ENCODE data around the gene MPPED1. TPM values are rescaled to one million over a fixed set of nuclear protein-coding genes. Genes with fewer than 3 reads are reported as not detected.

MPPED1 gene
- total RNA-seq, 2 experiments from 2014 or later: not detected

GRCh38 chr22:43476751-43477725 lies 65.2 kb downstream of the MPPED1 start:
- no peak overlapping the region for H3K4me3 Mint-ChIP-seq
- ChIA-PET POLR2A (no interaction called here), CTCF (no interaction called here)
- no peaks in the 10 kb centered on the region for H3K9me3 Mint-ChIP-seq (ENCODE audit: low read depth)
- DNase-seq (no peak), ATAC-seq (no peak)
- intact Hi-C loops (cut with DNase I, micrococcal nuclease): no loop called here
- H3K27ac Mint-ChIP-seq: no peak overlapping the region
- H3K4me1 Mint-ChIP-seq: peaks cover 13% of the 10 kb centered on the region
- peaks cover 6% of the 10 kb centered on the region for H3K27me3 Mint-ChIP-seq
- no peaks in the 10 kb centered on the region for H3K36me3 Mint-ChIP-seq (ENCODE audit: low read depth)

DNA sequence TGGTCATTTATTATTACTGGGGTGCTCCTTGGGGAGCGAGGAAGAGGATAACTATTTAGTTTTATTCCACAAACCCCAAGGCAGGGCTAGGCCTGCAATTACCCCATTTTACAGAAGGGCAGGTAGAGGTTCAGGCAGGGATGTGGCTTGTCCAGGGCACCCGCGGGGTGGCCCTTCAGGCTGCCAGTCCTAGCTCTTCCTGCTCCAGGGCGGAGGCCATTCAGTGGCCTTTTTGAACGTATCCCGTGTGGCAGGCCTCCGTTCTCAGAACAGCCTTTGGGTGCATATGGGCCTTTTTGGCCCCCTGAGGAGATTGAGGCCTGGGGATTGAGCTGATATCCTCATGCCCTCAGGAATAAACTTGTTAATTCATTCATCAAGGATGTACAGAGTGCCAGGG lies 66.2 kb downstream of the MPPED1 start:
- CTCF ChIA-PET: interaction anchor here (1.0 kb wide), 1 partner anchor 12 kb away, joined by 3 read pairs; no protein-coding TSS in a partner anchor
- ATAC-seq: no peak
- DNase-seq: no peak
- no peak overlapping the region for H3K27ac Mint-ChIP-seq
- peaks cover 2% of the 10 kb centered on the region for H3K27me3 Mint-ChIP-seq
- no peak overlapping the region for H3K4me3 Mint-ChIP-seq
- no peaks in the 10 kb centered on the region for H3K36me3 Mint-ChIP-seq (ENCODE audit: low read depth)
- intact Hi-C loops (cut with DNase I, micrococcal nuclease): no loop called here
- H3K9me3 Mint-ChIP-seq (ENCODE audit: low read depth): no peaks in the 10 kb centered on the region
- POLR2A ChIA-PET: no interaction called here
- peaks cover 14% of the 10 kb centered on the region for H3K4me1 Mint-ChIP-seq

- H3K36me3 Mint-ChIP-seq (ENCODE audit: low read depth): no peaks in the 10 kb centered on the region
- ChIA-PET CTCF (interaction anchor here (1.0 kb wide), 1 partner anchor 12 kb away, joined by 3 read pairs; no protein-coding TSS in a partner anchor), POLR2A (no interaction called here)
- no peak overlapping the region for H3K27ac Mint-ChIP-seq
- intact Hi-C loops (cut with DNase I, micrococcal nuclease): no loop called here
- ATAC-seq (no peak), DNase-seq (no peak)
- H3K4me1 Mint-ChIP-seq: peaks cover 14% of the 10 kb centered on the region
- H3K9me3 Mint-ChIP-seq (ENCODE audit: low read depth): no peaks in the 10 kb centered on the region
- H3K4me3 Mint-ChIP-seq: no peak overlapping the region
- peaks cover 2% of the 10 kb centered on the region for H3K27me3 Mint-ChIP-seq
These were observed 66.9 kb downstream of the MPPED1 start for GRCh38 chr22:43478621-43479300.

- CTCF ChIA-PET: no interaction called here
- Mint-ChIP-seq H3K4me3 (no peak overlapping the region), H3K27ac (no peak overlapping the region), H3K36me3 (ENCODE audit: low read depth) (no peaks in the 10 kb centered on the region), H3K4me1 (peaks cover 14% of the 10 kb centered on the region), H3K9me3 (ENCODE audit: low read depth) (no peaks in the 10 kb centered on the region), H3K27me3 (peaks cover 2% of the 10 kb centered on the region)
- POLR2A ChIA-PET: no interaction called here
- intact Hi-C loops (cut with DNase I, micrococcal nuclease): no loop called here
- ATAC-seq: no peak
- no peak for DNase-seq
These were observed 67.6 kb downstream of the MPPED1 start for GRCh38 chr22:43479301-43479950.

DNA sequence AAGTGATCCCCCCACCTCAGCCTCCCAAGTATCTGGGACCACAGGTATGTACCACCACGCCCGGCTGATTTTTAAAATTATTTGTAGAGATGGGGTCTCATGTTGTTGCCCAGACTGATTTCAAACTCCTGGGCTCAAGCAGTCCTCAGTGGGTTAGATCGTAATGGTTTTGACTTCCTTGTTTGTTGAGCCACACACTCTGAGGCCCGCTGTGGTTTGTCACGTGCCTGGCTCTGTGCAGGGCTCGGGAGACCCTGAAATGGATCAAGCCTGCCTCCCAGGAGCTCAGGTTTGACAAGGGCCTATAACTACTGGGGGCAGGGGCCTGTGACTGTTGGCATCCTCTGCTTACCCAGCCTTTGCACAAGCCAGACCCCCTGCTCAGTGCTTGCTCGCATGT lies 68.1 kb downstream of the MPPED1 start:
- no peaks in the 10 kb centered on the region for H3K36me3 Mint-ChIP-seq (ENCODE audit: low read depth)
- intact Hi-C loops (cut with DNase I, micrococcal nuclease): no loop called here
- ATAC-seq (no peak), DNase-seq (no peak)
- H3K9me3 Mint-ChIP-seq (ENCODE audit: low read depth): no peaks in the 10 kb centered on the region
- H3K27ac Mint-ChIP-seq: no peak overlapping the region
- ChIA-PET POLR2A (no interaction called here), CTCF (no interaction called here)
- peaks cover 14% of the 10 kb centered on the region for H3K4me1 Mint-ChIP-seq
- no peaks in the 10 kb centered on the region for H3K27me3 Mint-ChIP-seq
- H3K4me3 Mint-ChIP-seq: no peak overlapping the region

- ChIA-PET POLR2A (no interaction called here), CTCF (interaction anchor here (0.6 kb wide), 1 partner anchor 122 kb away, joined by 3 read pairs; no protein-coding TSS in a partner anchor)
- Mint-ChIP-seq H3K9me3 (ENCODE audit: low read depth) (no peaks in the 10 kb centered on the region), H3K4me3 (peak overlapping the region; percentile 32), H3K27ac (peak overlapping the region; percentile 57), H3K36me3 (ENCODE audit: low read depth) (no peaks in the 10 kb centered on the region), H3K4me1 (peaks cover 14% of the 10 kb centered on the region), H3K27me3 (peaks cover under 1% of the 10 kb centered on the region)
- peak; percentile 47 for DNase-seq
- ATAC-seq: peak; percentile 74
- intact Hi-C loops (cut with DNase I, micrococcal nuclease): loop anchor here in 1 of 2 experiments (1.0 kb wide), 1 partner anchor 93 kb away; no protein-coding TSS in a partner anchor
These were observed 69.9 kb downstream of the MPPED1 start for GRCh38 chr22:43481568-43482317.

DNA sequence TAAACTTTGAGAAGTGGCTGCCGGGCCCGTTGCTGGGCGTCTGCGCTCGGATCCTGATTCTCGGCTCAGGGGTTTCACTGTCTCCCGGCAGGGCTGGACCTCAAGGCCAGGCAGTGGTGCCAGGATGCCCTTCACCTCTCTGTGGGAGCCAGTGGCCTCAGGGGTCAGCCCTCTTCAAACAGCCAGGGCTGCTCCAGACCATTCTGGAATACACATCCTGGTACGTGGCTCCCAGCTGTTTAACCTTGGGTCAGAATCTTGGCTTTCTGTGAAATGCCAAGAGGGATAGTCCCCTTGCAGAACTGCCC lies 70.5 kb downstream of the MPPED1 start:
- CTCF ChIA-PET: interaction anchor here (0.6 kb wide), 1 partner anchor 122 kb away, joined by 3 read pairs; no protein-coding TSS in a partner anchor
- H3K27me3 Mint-ChIP-seq: peaks cover 6% of the 10 kb centered on the region
- H3K36me3 Mint-ChIP-seq (ENCODE audit: low read depth): no peaks in the 10 kb centered on the region
- POLR2A ChIA-PET: no interaction called here
- intact Hi-C loops (cut with DNase I, micrococcal nuclease): no loop called here
- H3K27ac Mint-ChIP-seq: no peak overlapping the region
- H3K4me3 Mint-ChIP-seq: no peak overlapping the region
- ATAC-seq (no peak), DNase-seq (no peak)
- peaks cover 14% of the 10 kb centered on the region for H3K4me1 Mint-ChIP-seq
- no peaks in the 10 kb centered on the region for H3K9me3 Mint-ChIP-seq (ENCODE audit: low read depth)

- Mint-ChIP-seq H3K27ac (no peak overlapping the region), H3K27me3 (peaks cover 6% of the 10 kb centered on the region), H3K36me3 (ENCODE audit: low read depth) (no peaks in the 10 kb centered on the region), H3K4me1 (peaks cover 14% of the 10 kb centered on the region), H3K4me3 (no peak overlapping the region), H3K9me3 (ENCODE audit: low read depth) (no peaks in the 10 kb centered on the region)
- intact Hi-C loops (cut with DNase I, micrococcal nuclease): no loop called here
- CTCF ChIA-PET: no interaction called here
- POLR2A ChIA-PET: no interaction called here
- ATAC-seq: no peak
- DNase-seq: no peak
These were observed 71.5 kb downstream of the MPPED1 start for GRCh38 chr22:43483266-43483665.

DNA sequence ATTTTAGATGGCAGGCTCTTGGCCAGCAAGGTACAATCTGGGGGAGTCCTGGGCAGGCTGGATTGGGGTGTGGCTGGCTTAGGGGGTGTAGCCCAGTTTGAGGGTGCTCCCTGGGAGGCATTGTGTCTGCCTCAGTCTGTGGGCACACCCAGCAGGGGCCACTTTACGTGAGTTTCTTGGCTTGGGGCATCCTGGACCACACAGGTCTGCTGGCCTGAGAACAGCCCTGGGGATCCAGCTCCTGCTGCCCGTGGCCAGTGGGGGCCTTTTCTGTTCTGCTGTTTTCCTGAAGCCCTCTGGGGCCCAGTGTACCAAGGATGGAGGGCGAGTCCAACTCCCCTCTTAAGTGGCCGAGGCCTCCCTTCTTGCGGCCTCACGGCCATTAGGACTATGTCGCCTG lies 71.9 kb downstream of the MPPED1 start:
- ChIA-PET CTCF (no interaction called here), POLR2A (no interaction called here)
- ATAC-seq: no peak
- Mint-ChIP-seq H3K4me1 (peaks cover 14% of the 10 kb centered on the region), H3K27ac (no peak overlapping the region), H3K36me3 (ENCODE audit: low read depth) (no peaks in the 10 kb centered on the region), H3K9me3 (ENCODE audit: low read depth) (no peaks in the 10 kb centered on the region), H3K4me3 (no peak overlapping the region), H3K27me3 (peaks cover 6% of the 10 kb centered on the region)
- intact Hi-C loops (cut with DNase I, micrococcal nuclease): no loop called here
- no peak for DNase-seq

DNA sequence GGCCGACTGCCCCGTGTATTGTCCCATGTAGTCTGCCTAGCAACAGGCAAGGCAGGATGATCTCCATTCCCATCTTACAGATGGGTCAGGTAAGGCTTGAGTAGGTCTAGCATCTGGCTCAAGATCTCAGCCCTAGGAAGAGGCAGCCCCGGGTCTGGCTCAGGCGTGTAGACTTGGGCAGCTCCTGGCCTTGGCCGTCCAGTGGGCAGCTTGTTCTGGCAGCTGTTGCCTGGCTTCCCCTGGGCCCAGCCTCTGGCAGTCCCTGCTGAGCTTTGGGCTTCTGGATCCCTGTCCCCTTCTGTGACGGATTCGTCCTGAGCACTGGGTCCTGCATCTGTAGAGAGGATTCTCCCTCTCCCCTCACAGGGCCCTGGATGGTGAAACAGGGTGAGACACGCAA lies 72.4 kb downstream of the MPPED1 start:
- ChIA-PET POLR2A (no interaction called here), CTCF (no interaction called here)
- intact Hi-C loops (cut with DNase I, micrococcal nuclease): no loop called here
- Mint-ChIP-seq H3K36me3 (ENCODE audit: low read depth) (no peaks in the 10 kb centered on the region), H3K4me3 (no peak overlapping the region), H3K27ac (no peak overlapping the region), H3K27me3 (peaks cover 6% of the 10 kb centered on the region), H3K4me1 (peaks cover 14% of the 10 kb centered on the region), H3K9me3 (ENCODE audit: low read depth) (no peaks in the 10 kb centered on the region)
- DNase-seq (no peak), ATAC-seq (no peak)

DNA sequence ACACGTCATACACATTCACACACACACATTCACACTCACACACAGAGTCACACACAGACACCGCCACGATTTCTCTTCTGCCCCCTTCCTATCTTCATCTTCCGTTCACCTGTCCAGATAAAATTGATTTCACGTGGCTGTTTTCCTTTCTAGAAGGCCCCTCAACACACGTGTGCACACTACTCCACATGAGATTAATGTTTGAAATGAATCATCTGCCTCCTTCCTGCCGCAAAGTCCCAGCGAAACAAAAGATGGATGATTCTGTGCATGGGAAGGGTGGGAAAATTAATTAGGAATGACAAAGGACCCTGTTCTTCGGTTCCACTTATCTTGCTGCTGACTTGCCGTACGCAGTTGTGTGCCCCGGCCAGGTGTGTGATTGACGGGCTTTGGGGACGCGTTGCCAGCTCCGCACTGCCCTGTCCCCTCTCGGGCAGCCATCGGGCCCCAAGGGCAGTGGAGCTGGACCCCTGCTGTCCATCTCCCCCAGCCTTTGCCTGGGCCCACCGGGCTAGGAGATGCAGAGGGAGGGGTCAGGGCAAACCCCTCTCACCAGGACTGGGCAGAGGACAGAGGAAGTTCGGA lies 73.8 kb downstream of the MPPED1 start:
- H3K9me3 Mint-ChIP-seq (ENCODE audit: low read depth): no peaks in the 10 kb centered on the region
- DNase-seq (no peak), ATAC-seq (no peak)
- H3K36me3 Mint-ChIP-seq (ENCODE audit: low read depth): no peaks in the 10 kb centered on the region
- intact Hi-C loops (cut with DNase I, micrococcal nuclease): no loop called here
- H3K27ac Mint-ChIP-seq: no peak overlapping the region
- H3K27me3 Mint-ChIP-seq: peaks cover 6% of the 10 kb centered on the region
- no peak overlapping the region for H3K4me3 Mint-ChIP-seq
- ChIA-PET POLR2A (no interaction called here), CTCF (no interaction called here)
- peaks cover 9% of the 10 kb centered on the region for H3K4me1 Mint-ChIP-seq
